ENCODE data around the gene GSTM5.

Gene GSTM5

DNA sequence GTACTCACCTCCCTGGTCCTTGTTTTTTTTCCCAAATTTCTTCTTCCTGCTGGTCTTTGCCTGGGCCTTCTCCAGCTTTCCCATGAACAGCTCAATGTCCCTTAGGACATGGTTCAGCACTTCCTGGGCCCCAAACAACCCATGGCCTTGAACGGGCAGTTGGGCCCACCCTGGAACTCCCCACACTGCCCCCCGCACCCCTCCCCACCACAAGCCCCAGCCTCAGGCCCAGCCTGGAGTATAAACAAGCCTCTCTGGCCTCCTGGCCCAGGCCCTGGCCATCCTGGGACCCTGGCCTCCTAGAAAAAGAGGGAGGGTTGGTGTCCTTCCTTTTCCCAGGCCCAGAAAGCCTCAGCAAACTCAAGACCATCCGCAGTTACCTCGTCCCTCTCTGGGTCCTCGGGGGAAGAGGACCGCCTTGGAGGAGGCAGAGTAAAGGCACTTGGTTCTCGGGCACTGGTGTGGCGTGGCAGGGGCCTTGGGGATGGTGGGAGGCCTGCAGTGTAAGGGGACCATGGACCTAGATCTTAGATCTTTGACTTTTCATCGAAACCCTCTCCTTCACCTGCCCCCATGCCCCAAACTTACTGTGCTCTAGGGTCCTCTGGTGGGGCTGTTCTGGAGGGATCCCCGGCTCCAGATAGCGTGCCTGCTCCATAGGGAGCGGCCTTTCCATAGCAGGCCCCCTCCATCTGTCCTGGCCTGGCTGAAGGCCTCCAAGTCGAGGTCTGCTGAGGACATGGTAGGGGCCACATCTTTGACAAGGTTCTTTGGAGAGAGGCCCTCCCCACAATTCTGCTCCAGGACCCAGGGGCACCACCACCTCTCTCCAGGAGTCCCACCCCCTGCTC is 46.1 kb downstream of the GSTM5 start:
- no peaks in the 10 kb centered on the region for H4K20me1 ChIP-seq (ENCODE audit: insufficient read depth)
- H3K4me1 ChIP-seq (ENCODE audit: low read depth, poor library complexity, severe bottlenecking) = no peaks in the 10 kb centered on the region
- no peak for TF ChIP-seq CTCF (conservative IDR thresholded peaks at IDR 0.05; ENCODE audit: low read depth, low read length)
- no peaks in the 10 kb centered on the region for H3K36me3 ChIP-seq (ENCODE audit: insufficient read depth)
- no peak overlapping the region for H3K9ac ChIP-seq
- H3K4me3 ChIP-seq (IDR thresholded peaks at IDR 0.05; ENCODE audit: insufficient read depth, low read depth, low read length) = no peak overlapping the region
- no peak overlapping the region for H3K27ac ChIP-seq
- no peak overlapping the region for H2AFZ ChIP-seq (ENCODE audit: low read depth)
- no peak overlapping the region for H3K4me2 ChIP-seq
- no peaks in the 10 kb centered on the region for H3K79me2 ChIP-seq (ENCODE audit: insufficient read depth, low read depth)
- no peaks in the 10 kb centered on the region for H3K27me3 ChIP-seq (ENCODE audit: insufficient read depth, low read depth)

DNA sequence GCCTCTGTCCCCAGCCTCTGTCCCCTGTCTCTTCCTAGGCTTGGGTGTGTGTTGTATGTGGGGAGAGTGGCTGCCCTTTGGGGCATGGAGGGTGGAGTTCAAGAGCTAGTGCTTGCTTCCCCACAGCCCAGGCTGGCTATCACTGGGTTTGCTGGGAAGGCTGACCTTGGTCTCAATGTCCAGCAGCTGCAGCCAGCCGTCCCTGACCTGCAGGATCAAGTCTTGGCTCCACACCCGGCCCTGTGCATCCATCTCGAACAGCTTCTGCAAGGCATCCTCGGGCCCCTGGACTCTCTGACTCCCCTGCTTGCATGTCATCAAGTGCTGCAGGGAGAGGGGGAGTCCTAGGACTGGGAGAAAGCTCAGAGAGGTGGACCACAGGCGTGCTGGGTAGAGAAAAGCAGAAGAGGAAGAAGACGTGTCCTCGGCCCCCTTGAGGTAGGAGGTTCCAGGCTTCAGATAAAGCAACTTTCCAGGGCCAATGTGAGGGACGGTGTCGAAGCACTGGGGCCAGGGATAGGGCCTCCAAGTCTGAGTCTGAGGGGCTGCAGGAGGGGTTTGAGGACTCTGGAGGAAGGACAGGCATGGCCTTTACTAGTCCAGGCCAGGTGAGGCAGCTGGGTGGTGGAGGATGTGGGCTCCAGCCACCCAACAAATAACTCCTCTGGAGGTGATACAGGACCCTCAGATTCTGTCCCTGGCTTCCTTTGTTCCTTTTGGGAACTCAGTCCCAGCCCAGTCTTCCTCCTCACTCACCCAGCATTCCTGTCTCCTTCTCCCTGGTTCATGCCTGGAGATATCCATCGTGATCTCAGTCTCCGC is 47.7 kb downstream of the GSTM5 start:
- Histone ChIP-seq H4K20me1 (ENCODE audit: insufficient read depth) (no peaks in the 10 kb centered on the region), H3K27me3 (ENCODE audit: insufficient read depth, low read depth) (no peaks in the 10 kb centered on the region), H3K27ac (no peak overlapping the region), H2AFZ (ENCODE audit: low read depth) (no peak overlapping the region), H3K79me2 (ENCODE audit: insufficient read depth, low read depth) (no peaks in the 10 kb centered on the region), H3K36me3 (ENCODE audit: insufficient read depth) (no peaks in the 10 kb centered on the region), H3K9ac (no peak overlapping the region), H3K4me2 (no peak overlapping the region), H3K4me1 (ENCODE audit: low read depth, poor library complexity, severe bottlenecking) (no peaks in the 10 kb centered on the region), H3K4me3 (IDR thresholded peaks at IDR 0.05; ENCODE audit: insufficient read depth, low read depth, low read length) (no peak overlapping the region)
- TF ChIP-seq CTCF (conservative IDR thresholded peaks at IDR 0.05; ENCODE audit: low read depth, low read length) = no peak

GRCh38 chr1:109760581-109761226 is 48.7 kb downstream of the GSTM5 start:
- Histone ChIP-seq H2AFZ (ENCODE audit: low read depth) (no peak overlapping the region), H3K27ac (no peak overlapping the region), H3K4me3 (IDR thresholded peaks at IDR 0.05; ENCODE audit: insufficient read depth, low read depth, low read length) (no peak overlapping the region), H3K27me3 (ENCODE audit: insufficient read depth, low read depth) (no peaks in the 10 kb centered on the region), H4K20me1 (ENCODE audit: insufficient read depth) (no peaks in the 10 kb centered on the region), H3K4me2 (no peak overlapping the region), H3K36me3 (ENCODE audit: insufficient read depth) (no peaks in the 10 kb centered on the region), H3K79me2 (ENCODE audit: insufficient read depth, low read depth) (no peaks in the 10 kb centered on the region), H3K4me1 (ENCODE audit: low read depth, poor library complexity, severe bottlenecking) (no peaks in the 10 kb centered on the region), H3K9ac (no peak overlapping the region)
- no peak for TF ChIP-seq CTCF (conservative IDR thresholded peaks at IDR 0.05; ENCODE audit: low read depth, low read length)

DNA sequence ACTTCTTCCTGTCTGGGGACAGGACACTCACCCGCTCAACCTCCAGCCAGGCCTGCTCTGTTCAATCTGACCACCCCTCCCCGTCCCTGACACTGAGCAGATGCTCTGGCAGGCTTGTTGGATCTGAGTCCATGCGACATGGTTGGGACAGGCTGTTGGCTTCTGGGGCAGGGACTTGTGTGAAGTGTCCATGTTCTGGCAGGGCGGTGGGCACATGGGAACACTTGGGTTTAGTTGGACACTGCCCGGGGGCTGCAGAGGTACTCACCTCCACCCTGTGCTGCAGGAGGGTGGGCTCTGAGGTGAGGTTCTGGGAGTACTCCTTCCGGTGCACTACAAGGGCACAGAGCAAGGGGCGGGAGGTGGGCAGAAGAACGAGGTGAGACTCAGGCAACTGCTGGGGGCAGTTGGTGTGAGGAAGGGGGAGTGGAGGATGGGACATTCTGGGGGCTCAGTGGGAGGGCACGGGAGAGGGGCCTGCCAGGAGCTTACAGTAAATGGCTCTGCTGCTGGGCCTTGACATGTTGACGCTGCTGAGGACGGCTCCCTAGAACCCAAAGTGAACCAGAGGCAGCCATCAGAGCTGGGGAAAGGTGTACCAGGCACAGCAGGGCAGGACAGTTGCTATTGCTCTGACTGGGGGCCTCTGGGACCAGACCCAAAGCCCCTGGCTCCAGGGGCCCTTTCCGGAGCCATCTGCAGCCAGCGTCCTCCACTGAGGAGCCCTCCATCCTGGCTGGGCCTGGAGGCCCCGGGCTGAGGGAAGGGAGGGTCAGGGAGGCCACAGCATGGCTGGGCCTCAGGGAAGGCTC is 49.4 kb downstream of the GSTM5 start:
- Histone ChIP-seq H3K4me3 (IDR thresholded peaks at IDR 0.05; ENCODE audit: insufficient read depth, low read depth, low read length) (no peak overlapping the region), H3K79me2 (ENCODE audit: insufficient read depth, low read depth) (no peaks in the 10 kb centered on the region), H3K27me3 (ENCODE audit: insufficient read depth, low read depth) (no peaks in the 10 kb centered on the region; the same call in 1 of the 2 replicates), H3K4me1 (ENCODE audit: low read depth, poor library complexity, severe bottlenecking) (no peaks in the 10 kb centered on the region), H2AFZ (ENCODE audit: low read depth) (no peak overlapping the region), H4K20me1 (ENCODE audit: insufficient read depth) (no peaks in the 10 kb centered on the region), H3K27ac (no peak overlapping the region), H3K9ac (no peak overlapping the region), H3K36me3 (ENCODE audit: insufficient read depth) (no peaks in the 10 kb centered on the region), H3K4me2 (no peak overlapping the region)
- no peak for TF ChIP-seq CTCF (conservative IDR thresholded peaks at IDR 0.05; ENCODE audit: low read depth, low read length)
